Suprapubic skin (tissue), 4 donors: Measurements from ENCODE around the gene RCN1.

Experiments
- EP300 ChIP-seq: sonication (generic); formaldehyde crosslinking; IDR thresholded peaks from one replicate; pipeline ENCODE4 v1.6.1; 2017; ENCODE audit warnings: antibody characterized with exemption
- POLR2A ChIP-seq, 2 donors: fragments of 450-650 bp; IDR thresholded peaks; one replicate each; pipeline ENCODE4 v1.6.1; 2017; ENCODE audit warnings: antibody characterized with exemption in 2 of 2, mild to moderate bottlenecking in 2 of 2, moderate library complexity in 2 of 2
- POLR2AphosphoS5 ChIP-seq, 3 donors: sonication (generic); formaldehyde crosslinking; IDR thresholded peaks; one replicate each; pipeline ENCODE4 v1.6.1; 2017; ENCODE audit warnings: antibody characterized with exemption in 3 of 3
- TF ChIP-seq, protein P1 (sequence below), 2 donors: fragments of 200-600 bp in 1 of 2; fragments of 450-650 bp in 1 of 2; sonication (generic) in 1 of 2; IDR thresholded peaks; one replicate each; pipeline ENCODE4 v1.5.1; 2016 to 2019; ENCODE audit warnings: antibody characterized with exemption in 2 of 2, mild to moderate bottlenecking in 1 of 2, moderate library complexity in 1 of 2

DNA sequence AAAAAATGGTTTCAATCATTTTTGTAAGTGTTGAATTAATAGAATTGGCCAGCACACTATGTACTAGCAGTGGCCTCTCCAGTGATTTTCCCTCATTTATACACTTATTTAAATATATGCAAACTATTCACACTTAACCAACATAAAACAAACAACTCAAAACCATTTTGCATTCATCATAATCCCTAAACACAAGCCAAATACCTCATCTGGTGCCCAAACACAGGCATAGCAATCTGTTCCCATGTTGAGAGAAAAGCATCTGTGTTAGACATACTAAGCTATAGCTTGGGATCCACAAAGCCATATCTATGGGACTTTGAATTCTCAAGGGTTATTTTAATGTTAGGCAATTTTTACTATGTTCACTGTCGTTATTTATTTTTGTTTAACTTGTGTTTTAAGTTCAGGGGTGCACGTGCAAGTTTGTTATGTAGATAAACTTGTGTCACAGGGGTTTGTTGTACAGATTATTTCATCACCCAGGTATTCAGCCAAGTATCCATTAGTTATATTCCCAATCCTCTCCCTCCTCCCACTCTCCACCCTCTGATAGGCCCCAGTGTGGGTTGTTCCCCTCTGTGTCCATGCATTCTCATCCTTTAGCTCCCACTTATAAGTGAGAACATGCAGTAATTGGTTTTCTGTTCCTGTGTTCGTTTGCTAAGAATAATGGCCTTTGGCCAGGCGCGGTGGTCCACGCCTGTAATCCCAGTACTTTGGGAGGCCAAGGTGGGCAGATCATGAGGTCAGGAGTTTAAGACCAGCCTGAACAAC is 31.0 kb upstream of the RCN1 start:
- TF ChIP-seq, protein P1, sequence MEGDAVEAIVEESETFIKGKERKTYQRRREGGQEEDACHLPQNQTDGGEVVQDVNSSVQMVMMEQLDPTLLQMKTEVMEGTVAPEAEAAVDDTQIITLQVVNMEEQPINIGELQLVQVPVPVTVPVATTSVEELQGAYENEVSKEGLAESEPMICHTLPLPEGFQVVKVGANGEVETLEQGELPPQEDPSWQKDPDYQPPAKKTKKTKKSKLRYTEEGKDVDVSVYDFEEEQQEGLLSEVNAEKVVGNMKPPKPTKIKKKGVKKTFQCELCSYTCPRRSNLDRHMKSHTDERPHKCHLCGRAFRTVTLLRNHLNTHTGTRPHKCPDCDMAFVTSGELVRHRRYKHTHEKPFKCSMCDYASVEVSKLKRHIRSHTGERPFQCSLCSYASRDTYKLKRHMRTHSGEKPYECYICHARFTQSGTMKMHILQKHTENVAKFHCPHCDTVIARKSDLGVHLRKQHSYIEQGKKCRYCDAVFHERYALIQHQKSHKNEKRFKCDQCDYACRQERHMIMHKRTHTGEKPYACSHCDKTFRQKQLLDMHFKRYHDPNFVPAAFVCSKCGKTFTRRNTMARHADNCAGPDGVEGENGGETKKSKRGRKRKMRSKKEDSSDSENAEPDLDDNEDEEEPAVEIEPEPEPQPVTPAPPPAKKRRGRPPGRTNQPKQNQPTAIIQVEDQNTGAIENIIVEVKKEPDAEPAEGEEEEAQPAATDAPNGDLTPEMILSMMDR (IDR thresholded peaks at IDR 0.05): no peak
- TF ChIP-seq POLR2AphosphoS5 (IDR thresholded peaks at IDR 0.05): no peak
- TF ChIP-seq POLR2A (IDR thresholded peaks at IDR 0.05): no peak
- TF ChIP-seq EP300: no peak
